ENCODE results near the gene SLC5A1.

Gene SLC5A1

GRCh38 chr22:32052244-32052643, 9.2 kb downstream of the SLC5A1 start:
- DNase-seq: no peak

- no peak for DNase-seq
Observed at GRCh38 chr22:32052936-32053791, 10.1 kb downstream of the SLC5A1 start.

DNA sequence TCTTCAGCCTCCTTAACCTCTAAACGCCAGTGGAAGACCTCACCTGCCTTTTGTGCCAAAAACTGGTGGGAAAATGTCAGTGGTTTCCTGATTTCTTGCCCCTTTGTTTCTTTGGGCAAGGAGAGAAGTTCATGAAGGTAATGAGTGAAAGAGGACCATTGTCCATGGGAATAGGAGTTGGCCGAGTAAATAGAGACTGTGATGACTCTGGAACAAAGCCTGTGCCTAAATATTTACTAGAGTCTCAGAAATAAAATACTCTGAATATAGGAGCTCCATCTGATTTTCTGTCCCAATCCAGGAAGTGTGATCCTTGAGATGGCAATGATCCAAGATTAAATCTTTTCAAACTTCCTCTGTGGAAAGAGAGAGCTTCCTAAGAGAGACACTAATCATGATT, 12.0 kb downstream of the SLC5A1 start:
- DNase-seq: no peak

DNA sequence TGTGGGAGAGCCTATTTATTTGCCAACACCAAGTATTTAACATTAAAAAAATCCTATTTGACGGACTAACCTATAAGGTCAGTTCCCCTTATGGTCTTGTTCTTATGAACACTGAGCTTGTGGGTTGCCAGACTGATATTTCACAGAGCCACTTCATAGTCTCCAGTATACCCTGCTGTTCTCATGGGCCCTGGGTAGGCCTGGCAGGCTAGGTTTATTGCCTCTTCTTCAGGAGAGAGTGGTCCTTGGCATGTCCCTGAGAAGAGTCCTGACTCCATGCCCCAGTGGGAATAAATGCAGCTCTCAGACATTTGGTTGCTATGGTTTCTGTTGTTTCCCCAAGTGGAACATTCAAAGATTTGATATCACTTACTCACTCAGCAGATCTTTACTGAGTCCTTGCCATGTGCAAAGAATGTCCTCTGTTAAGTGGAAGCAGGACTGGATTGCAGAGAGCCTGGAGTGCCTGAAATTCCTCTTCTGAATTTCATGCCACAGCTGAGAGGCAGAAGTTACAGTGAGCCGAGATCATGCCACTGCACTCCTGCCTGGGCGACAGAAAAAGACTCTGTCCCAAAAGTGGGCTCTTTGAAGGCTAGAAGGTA, 15.7 kb downstream of the SLC5A1 start:
- DNase-seq: no peak

GRCh38 chr22:32059426-32059825, 16.4 kb downstream of the SLC5A1 start:
- DNase-seq: no peak

DNA sequence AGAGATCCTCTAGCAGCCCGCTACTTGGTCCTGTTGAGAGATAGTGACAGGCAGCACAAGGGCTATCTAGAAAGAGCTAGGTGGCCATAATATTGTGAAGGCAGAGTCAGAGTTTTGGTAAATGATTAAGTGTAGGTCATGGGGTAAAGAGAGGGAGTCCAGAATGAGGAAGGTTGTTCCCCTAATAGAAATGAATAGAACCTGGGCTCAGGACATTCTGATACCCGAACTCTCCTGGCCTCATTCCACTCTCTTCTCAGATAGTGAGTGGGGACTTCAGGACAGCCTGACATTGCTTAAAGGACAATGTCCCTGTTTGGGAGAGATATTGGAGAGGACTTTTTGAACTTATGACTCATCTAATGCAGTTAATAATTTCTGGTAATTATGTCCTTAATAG, 20.6 kb downstream of the SLC5A1 start:
- no peak for DNase-seq

DNA sequence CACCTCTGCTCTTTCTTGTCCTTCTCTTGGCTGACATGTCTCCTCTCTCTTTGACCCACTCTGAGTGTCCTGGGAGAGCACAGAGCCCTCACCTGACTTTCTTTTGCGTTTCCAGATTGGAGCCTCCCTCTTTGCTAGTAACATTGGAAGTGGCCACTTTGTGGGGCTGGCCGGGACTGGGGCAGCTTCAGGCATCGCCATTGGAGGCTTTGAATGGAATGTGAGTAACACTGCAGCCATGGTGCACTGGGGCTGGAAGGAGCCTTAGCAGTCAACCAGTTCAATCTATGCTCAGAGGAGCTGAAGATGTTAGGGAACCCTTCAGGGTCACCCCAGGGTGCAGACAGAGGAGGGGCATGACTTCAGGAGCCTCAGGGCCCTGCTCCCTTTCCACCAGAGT, 23.8 kb downstream of the SLC5A1 start:
- DNase-seq: no peak

DNA sequence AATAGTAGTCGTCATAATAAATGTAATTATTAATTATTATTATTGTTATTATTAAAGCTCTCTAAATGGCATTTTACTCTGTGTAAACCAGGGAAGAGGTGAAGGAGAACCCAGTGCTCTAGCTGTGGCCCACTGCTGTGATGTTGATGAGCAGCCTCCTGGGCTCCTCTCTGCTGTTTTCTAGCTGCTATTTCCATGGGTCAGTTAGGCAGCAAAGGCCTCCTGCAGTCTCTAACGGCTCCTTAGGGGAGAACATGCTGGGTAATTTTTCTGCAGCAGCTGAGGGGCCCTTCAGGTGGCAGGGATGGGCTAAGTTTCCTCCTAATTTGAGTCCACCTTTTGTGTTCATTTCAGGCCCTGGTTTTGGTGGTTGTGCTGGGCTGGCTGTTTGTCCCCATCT, 24.6 kb downstream of the SLC5A1 start:
- no peak for DNase-seq

DNA sequence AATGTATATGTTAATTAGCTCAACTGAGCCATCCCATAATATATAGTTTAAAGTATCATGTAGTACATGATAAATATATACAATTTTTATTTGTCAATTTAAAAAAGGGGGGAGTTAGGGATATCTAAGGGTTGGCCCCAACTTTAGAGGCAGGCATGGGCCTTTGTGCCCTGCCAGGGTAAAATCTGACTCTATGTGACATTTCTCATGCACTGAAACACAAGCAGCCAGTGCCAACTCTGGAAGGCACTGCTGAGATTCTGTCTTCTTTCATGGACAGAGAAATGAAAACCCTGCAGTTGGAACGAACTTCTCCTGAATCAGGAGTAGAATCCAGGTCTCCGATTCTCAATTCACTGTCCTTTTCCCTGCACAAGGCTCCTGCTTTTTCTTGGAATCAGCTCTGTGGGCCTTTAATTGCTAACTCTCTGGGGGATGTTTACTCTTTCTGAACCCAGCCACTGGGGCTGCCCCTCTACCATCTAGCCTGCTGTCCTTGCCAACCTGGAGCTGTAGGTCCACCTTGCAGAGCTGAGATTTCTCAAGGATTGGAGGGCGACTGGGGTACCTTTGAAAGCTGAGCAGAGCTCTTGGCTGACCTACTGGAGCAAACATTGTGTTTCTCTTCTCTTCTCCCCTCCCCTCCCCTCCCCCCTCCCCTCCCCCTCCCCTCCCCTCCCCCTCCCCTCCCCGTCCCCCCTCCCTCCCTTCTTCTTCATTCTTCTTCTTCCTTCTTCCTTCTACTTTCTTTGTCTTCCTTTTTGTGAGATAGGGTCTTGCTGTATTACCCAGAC, 26.7 kb downstream of the SLC5A1 start:
- no peak for DNase-seq

DNA sequence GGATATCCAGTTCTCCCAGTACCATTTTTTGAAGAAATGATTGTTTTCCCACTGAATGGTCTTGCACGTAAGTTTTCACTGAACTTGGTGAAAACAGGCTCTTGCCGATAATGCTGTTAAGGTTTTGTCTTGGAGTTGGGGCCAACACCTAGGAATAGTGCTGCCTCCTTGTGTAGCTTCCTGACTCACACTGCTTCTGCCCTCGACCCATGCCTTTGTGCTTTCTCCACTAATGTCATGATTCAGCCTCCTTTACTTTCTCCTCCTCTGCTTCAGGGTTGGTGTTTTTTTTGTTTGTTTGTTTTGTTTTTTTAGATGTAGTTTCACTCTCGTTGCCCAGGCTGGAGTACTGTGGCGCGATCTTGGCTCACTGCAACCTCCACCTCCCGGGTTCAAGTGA, 30.2 kb downstream of the SLC5A1 start:
- DNase-seq: no peak

DNA sequence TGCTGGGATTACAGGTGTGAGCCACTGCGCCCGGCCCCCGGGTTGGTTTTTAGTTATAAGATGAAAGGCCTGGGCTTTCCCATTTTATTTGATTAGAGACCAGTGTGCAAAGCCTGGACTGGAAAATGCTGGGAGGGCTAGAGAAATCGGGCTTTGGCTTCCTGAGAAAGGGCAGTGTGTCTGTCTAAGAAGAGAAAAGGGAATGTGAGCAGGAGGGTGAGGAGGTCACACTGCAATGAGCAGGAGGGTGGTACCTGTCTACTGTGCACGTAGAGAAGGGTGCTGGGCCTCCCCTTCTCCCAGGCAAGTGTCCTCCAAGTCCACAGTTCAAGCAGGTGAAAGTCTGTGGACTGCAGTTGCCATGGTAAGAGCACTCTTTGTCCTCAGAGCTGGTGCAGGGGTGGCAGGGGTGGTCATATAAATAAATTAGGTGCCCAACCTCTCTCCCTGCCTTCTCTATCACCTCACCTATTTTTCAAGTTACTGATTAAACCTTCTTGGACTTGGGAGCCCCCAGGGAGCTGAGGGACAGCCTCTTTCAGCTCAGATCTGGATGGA, 30.8 kb downstream of the SLC5A1 start:
- DNase-seq: no peak

DNA sequence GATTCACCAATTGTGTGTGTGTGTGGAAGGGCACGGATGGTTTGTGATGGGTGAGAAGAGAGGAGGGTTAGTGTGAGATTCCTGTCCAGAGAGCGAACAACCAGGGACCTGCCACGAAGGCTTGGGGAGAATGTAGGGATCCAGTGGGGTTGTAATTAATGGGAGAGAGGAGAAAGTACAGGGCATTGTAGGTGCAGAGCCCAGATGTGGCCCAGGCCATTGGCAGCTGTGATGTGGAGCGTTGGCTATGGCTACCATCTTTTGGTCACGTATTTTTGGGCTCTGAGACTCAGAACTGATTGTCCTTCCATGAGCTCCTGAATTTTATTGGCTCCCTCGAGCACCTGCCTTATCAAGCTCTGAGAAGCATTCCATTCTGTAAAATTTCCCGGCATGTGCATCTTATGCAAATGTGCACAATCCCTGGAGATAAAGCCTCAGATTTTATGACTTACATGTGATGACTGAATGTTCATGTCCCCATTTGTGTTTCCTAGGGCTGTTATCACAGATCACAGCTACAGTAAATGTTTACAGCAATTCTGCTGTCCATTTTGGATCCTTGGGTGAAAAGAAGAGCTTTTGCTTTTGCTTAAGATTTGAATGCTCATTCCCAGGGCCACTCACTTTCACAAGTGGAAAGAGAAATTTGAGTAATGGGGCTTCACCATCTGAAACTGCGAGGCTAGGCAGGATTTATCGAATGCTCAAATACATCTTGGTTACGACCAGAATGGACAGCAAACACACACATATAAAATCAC, 33.1 kb downstream of the SLC5A1 start:
- DNase-seq: no peak

- peak; percentile 0 for DNase-seq
Observed at GRCh38 chr22:32076761-32077084, 33.7 kb downstream of the SLC5A1 start.

DNA sequence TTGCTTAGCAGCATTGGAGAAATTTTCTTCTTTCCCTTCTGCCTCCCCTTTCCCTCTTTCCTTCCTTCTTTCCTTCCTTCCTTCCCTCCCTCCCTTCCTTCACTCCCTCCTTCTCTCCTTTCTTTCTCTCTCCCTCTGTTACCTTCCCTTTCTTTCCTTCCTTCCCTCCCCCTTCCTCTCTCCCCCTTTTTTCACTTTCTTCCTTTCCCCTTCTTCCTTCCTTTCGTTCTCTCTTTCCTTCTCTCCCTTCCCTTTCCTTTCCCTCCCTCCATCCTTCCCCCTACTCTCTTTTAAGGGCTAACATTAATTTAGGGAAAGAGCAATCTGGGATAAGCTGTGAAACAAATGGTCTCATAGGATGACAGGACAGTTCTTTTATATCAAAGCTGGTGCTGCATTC, 34.1 kb downstream of the SLC5A1 start:
- no peak for DNase-seq

DNA sequence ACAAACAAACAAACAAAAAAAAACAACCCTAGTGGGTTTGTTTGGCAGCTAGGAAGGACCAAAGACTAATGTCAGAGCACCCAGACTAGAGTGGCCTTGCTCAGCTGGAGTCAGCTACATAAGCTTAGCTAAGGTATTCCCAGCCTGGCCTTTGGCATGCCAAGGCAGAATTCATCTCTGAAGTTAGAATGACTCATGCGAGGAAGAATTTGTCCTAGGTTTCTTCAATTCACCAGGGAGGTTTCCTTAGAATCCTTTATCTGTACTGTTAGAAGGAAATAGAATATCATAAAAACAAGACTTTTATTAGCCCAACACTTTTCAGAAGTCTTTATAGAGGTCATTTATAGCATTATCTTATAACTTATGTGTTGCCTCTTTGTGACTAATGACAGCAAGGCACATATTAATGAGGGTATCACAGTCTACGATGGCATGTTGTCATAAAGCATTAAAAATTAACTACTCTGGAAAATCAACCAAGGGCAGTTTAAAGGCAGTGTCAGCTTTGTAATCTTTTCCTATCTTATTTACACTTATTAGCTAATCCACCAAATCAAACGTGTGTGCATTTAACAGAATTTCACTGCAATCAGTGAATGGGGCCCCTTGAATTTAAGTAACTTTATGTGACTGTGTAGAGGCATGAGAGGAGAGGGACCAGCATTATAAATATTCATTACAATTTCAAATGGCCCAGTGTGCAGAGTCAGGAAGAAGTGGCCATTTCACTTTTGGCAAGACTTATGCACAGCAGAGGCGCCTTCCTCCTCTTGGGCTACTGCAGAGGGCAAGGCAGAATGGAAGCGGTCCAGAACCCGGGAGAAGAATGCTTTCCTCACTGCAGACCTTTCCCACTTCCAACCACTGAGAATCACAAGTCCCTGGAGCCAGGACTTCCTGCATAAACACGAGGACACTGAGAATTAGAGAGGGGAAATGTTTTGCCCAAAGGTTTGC, 36.3 kb downstream of the SLC5A1 start:
- no peak for DNase-seq

GRCh38 chr22:32080904-32081303, 37.8 kb downstream of the SLC5A1 start:
- DNase-seq: peak; percentile 32

DNA sequence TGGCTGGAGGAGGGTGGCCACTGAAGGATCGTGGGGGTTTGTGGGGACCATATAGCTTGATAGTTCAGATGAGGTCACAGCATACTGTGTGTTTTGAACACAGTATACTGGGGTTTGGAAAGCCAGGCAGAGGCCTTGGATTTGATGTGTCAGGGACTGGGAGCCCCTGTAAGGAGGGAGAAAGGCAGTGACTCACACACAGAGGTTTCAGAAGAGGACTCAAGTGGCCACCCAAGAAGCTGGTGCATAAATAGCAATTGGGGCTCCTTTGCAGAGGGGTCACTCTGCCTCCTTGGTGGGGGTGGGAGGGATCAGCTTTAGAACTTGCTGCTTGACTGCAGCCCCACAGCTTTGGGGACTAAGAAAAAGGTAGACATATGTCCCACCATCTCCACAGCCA, 39.3 kb downstream of the SLC5A1 start:
- DNase-seq: no peak

- no peak for DNase-seq
Observed at GRCh38 chr22:32083000-32083399, 39.9 kb downstream of the SLC5A1 start.

- no peak for DNase-seq
Observed at GRCh38 chr22:32083814-32084213, 40.8 kb downstream of the SLC5A1 start.

DNA sequence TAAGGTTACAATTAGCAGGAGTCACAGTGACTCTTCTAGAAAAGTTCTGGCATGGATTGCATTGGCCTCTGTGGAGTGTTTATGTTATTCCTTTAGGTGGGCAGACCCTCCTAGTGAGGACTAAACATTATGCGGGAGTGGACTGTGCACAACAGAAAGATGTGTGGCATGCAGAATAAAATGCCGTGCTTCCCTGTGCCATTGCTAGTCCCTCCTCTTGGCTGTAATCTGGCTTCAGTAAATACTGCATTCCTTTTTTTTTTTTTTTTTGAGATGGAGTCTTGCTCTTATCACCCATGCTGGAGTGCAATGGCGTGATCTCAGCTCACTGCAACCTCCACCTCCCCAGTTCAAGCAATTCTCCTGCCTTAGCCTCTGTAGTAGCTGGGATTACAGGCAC, 45.0 kb downstream of the SLC5A1 start:
- DNase-seq: no peak

- DNase-seq: no peak
Observed at GRCh38 chr22:32097018-32097417, 54.0 kb downstream of the SLC5A1 start.
